NCI-H2107 treated with DMSO at 0.1 percent for 48 hours (cell line): ENCODE measurements around the gene FAM131C.
A peak's percentile ranks its signal among the peaks of the same experiment; 100 is the strongest.
"Not testable (repeated sequence)": the region's sequence is repeated elsewhere in the genome, so short reads cannot be mapped to it uniquely, and the experiment has no call there.

ENCODE experiments used
- DNase-seq: peaks from one replicate; lab custom pipeline; 2025; ENCODE audit not compliant: unreplicated experiment; lab: John Stamatoyannopoulos, UW

Gene FAM131C

GRCh38 chr1:16073490-16074119 is at the start of gene FAM131C:
Gene FAM131C, minus strand, starts transcription at chr1:16073651. Its CDS starts 209 bp downstream, at chr1:16073442.
- DNase-seq = no peak

GRCh38 chr1:16122916-16123315 is 49.5 kb upstream of the FAM131C start:
- peak; percentile 81 for DNase-seq

GRCh38 chr1:16122350-16122881 is 49.0 kb upstream of the FAM131C start:
- no peak for DNase-seq

- peak; percentile 85 for DNase-seq
Observed at GRCh38 chr1:16120940-16121410, 47.5 kb upstream of the FAM131C start.

- DNase-seq = no peak
Observed at GRCh38 chr1:16120407-16120806, 47.0 kb upstream of the FAM131C start.

- no peak for DNase-seq
Observed at GRCh38 chr1:16119926-16120325, 46.5 kb upstream of the FAM131C start.

GRCh38 chr1:16119504-16119903 is 46.1 kb upstream of the FAM131C start:
- no peak for DNase-seq

GRCh38 chr1:16118706-16119105 is 45.3 kb upstream of the FAM131C start:
- DNase-seq = no peak

GRCh38 chr1:16117936-16118335 is 44.5 kb upstream of the FAM131C start:
- no peak for DNase-seq

GRCh38 chr1:16117369-16117768 is 43.9 kb upstream of the FAM131C start:
- DNase-seq = no peak

- no peak for DNase-seq
Observed at GRCh38 chr1:16116625-16117024, 43.2 kb upstream of the FAM131C start.

- no peak for DNase-seq
Observed at GRCh38 chr1:16116002-16116401, 42.6 kb upstream of the FAM131C start.

- DNase-seq = no peak
Observed at GRCh38 chr1:16115468-16115983, 42.1 kb upstream of the FAM131C start.

- DNase-seq = no peak
Observed at GRCh38 chr1:16114527-16115467, 41.3 kb upstream of the FAM131C start.

GRCh38 chr1:16112596-16113555 is 39.4 kb upstream of the FAM131C start:
- no peak for DNase-seq

- DNase-seq = no peak
Observed at GRCh38 chr1:16111771-16112595, 38.5 kb upstream of the FAM131C start.

GRCh38 chr1:16110884-16111283 is 37.4 kb upstream of the FAM131C start:
- DNase-seq = no peak

GRCh38 chr1:16110456-16110855 is 37.0 kb upstream of the FAM131C start:
- DNase-seq = no peak

- no peak for DNase-seq
Observed at GRCh38 chr1:16109571-16109970, 36.1 kb upstream of the FAM131C start.

GRCh38 chr1:16107039-16107438 is 33.6 kb upstream of the FAM131C start:
- DNase-seq = not testable (repeated sequence)
